Left lung (tissue), 10 donors: ENCODE results near the gene ASB2. TPM values are rescaled to one million over a fixed set of nuclear protein-coding genes. Genes with fewer than 3 reads are reported as not detected.

ENCODE experiments used
- ATAC-seq: fragments of 200-7000 bp; cut with Tn5 transposase; one replicate; pipeline ENCODE4 v1.9.1; 2020; ENCODE audit warnings: moderate library complexity
- DNase-seq, 4 donors: peaks; one replicate each; pipeline ENCODE4 v3.0.0-alpha.2; 2013 to 2020
- H3K27ac ChIP-seq, 2 donors: fragments of 200-600 bp; sonication (generic) in 1 of 2; one replicate each; pipeline versions ENCODE4 v1.5.0 to v1.8.0; 2020 to 2021
- H3K27me3 ChIP-seq, 2 donors: fragments of 200-600 bp; sonication (generic) in 1 of 2; one replicate each; pipeline versions ENCODE4 v1.5.0 to v1.8.0; 2020 to 2021
- H3K36me3 ChIP-seq, 2 donors: fragments of 200-600 bp; sonication (generic) in 1 of 2; one replicate each; pipeline versions ENCODE4 v1.5.0 to v1.8.0; 2020 to 2021
- H3K4me1 ChIP-seq, 2 donors: fragments of 200-600 bp; one replicate each; pipeline ENCODE4 v1.8.0; 2021
- H3K4me3 ChIP-seq, 2 donors: fragments of 200-600 bp; sonication (generic) in 1 of 2; one replicate each; pipeline versions ENCODE4 v1.5.0 to v1.8.0; 2020 to 2021; ENCODE audit warnings: mild to moderate bottlenecking in 1 of 2
- H3K9me3 ChIP-seq, 2 donors: fragments of 200-600 bp; sonication (generic) in 1 of 2; one replicate each; pipeline versions ENCODE4 v1.5.0 to v1.8.0; 2020 to 2021
- intact Hi-C, 2 donors: fragments of 100-400 bp; cut with DNase I; formaldehyde crosslinking; loops; one replicate each; pipeline versions ENCODE4 v1.11.2 to v1.14.2; 2022
- polyA plus RNA-seq, 6 donors: library from polyadenylated mRNA; unstranded; fragments of 120-200 nt; gene quantifications; one replicate each; pipeline ENCODE4 v1.2.1, GENCODE V29; 2013; ENCODE audit not compliant: insufficient read length in 6 of 6
- total RNA-seq, 2 donors: library from RNA; stranded (reverse); fragmentation: NEBNext Ultra II Directional; extraction: Animal tissue kit (Norgen Biotek cat#: 25700); gene quantifications; one replicate each; pipeline ENCODE4 v1.2.1, GENCODE V29; 2021
- TF ChIP-seq, protein P1 (sequence below), 2 donors: fragments of 200-600 bp; sonication (generic) in 1 of 2; IDR thresholded peaks; one replicate each; pipeline versions ENCODE4 v1.5.0 to v1.8.0; 2021; ENCODE audit warnings: antibody characterized with exemption in 2 of 2
- donor health status: DM: no; HTN: yes; CAD: no.
- donor health status: DM: no; HTN: no; CAD: no.

Gene ASB2
- total and polyA plus RNA-seq, 8 donors: 0.81 to 3.2 (median 1.6) TPM

DNA sequence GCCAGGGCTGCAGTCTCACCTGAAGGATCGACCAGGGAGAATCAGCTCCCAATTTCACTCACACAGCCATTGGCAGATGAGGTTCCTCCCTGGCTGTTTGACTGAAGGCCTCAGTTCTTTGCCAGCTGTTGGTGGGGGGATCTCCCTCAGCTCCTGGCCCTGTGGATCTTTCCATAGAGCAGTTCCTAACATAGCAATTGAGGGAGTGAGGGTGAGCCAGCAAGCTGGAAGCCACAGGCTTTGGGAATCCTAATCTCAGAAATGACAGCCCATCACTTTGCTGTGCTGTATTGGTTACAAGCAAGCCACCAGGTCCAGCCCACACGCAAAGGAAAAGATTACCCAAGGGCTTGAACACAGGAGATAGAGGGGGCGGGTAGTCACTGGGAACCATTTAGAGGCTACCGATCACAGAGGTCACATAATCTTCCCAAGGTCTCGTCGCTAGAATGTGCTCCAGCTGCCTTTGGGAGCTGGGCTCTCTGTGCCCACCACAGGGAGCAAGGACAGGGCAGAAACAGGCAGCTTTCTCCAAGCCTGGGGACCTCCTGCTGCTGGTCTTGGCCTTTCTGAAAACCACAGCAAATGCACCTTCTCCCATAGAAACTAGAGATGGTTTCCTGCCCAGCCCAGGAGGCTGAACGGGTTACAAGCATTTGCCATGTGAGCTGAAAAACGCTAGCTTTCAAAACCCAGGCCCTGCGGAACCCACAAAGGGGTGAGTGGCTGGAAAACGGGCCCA, 45.2 kb upstream of the ASB2 start:
- H3K27ac ChIP-seq: no peak overlapping the region
- H3K27me3 ChIP-seq: no peaks in the 10 kb centered on the region
- intact Hi-C loops: no loop called here
- ATAC-seq (no peak), DNase-seq (no peak)
- TF ChIP-seq, protein P1, sequence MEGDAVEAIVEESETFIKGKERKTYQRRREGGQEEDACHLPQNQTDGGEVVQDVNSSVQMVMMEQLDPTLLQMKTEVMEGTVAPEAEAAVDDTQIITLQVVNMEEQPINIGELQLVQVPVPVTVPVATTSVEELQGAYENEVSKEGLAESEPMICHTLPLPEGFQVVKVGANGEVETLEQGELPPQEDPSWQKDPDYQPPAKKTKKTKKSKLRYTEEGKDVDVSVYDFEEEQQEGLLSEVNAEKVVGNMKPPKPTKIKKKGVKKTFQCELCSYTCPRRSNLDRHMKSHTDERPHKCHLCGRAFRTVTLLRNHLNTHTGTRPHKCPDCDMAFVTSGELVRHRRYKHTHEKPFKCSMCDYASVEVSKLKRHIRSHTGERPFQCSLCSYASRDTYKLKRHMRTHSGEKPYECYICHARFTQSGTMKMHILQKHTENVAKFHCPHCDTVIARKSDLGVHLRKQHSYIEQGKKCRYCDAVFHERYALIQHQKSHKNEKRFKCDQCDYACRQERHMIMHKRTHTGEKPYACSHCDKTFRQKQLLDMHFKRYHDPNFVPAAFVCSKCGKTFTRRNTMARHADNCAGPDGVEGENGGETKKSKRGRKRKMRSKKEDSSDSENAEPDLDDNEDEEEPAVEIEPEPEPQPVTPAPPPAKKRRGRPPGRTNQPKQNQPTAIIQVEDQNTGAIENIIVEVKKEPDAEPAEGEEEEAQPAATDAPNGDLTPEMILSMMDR (IDR thresholded peaks at IDR 0.05): no peak
- H3K4me1 ChIP-seq: peaks cover 0 to 7% of the 10 kb centered on the region in 2 donors
- H3K36me3 ChIP-seq: no peaks in the 10 kb centered on the region
- no peaks in the 10 kb centered on the region for H3K9me3 ChIP-seq
- no peak overlapping the region for H3K4me3 ChIP-seq

DNA sequence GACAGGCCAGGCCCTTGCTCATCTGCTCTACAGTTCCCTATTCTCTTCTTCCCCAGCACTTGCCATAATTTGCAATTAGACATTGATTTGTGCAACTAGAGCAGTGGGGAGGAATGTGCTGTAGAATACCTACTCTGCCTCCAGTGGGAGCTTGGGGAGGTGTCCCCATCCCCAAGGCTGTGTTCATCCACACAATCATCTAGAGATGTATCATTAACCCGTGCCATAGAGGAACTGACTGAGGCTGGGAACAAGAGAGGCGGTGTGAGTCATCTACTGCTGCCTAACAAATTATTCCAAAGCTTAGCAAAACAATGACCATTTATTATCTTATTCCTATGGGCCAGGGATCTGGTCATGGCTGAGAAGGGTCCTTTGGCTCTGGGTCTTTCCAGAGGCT, 44.6 kb upstream of the ASB2 start:
- DNase-seq: no peak
- intact Hi-C loops: no loop called here

DNA sequence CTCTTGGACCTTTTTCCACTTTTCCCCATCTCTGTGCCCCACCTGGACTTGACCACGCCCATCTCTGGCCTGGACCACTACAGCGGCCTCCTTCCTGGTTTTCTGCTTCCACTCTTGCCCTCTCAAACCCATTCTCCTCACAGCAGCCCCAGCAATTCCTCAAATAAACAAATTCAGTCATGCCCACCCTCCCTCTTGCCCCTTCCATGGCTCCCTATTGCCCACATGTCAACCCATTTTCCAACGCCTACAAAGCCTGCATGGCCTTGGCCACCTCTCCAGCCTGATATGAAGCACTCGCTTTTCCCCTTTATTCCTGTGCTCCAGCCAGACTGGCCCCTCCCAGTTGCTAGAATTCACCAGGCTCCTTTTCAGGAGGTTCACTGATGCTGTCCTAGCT, 43.9 kb upstream of the ASB2 start:
- TF ChIP-seq, protein P1 (IDR thresholded peaks at IDR 0.05): no peak
- H3K27ac ChIP-seq: no peak overlapping the region
- DNase-seq: no peak
- H3K27me3 ChIP-seq: no peaks in the 10 kb centered on the region
- no peak overlapping the region for H3K4me3 ChIP-seq
- H3K4me1 ChIP-seq: no peaks in the 10 kb centered on the region
- no peak for ATAC-seq
- H3K9me3 ChIP-seq: no peaks in the 10 kb centered on the region
- intact Hi-C loops: no loop called here
- no peaks in the 10 kb centered on the region for H3K36me3 ChIP-seq

More for the DNA sequence above, 44.6 kb upstream of the ASB2 start:
- no peak for ATAC-seq
- no peak overlapping the region for H3K4me3 ChIP-seq
- H3K9me3 ChIP-seq: no peaks in the 10 kb centered on the region
- H3K27me3 ChIP-seq: no peaks in the 10 kb centered on the region
- H3K4me1 ChIP-seq: peaks cover 0 to 6% of the 10 kb centered on the region in 2 donors
- TF ChIP-seq, protein P1 (IDR thresholded peaks at IDR 0.05): no peak
- H3K27ac ChIP-seq: no peak overlapping the region
- H3K36me3 ChIP-seq: no peaks in the 10 kb centered on the region

DNA sequence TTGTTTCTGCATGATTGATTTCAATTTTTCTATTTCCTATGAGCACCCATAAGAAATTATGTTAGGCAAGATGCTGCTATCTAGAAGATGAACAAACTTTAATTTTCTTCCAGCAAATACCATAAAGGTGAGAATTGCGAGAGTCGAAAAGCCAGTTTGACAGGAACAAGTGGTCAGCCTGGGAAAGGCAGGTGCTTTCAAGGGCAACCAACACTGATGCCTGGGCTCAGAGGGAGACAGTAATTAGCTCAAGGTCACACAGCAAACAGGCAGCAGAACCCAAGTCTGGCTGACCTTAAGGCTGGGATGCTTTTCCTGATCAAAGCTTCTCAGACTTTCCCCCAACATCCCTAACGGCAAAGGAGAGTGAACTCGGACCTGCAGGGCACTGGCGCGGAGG, 43.0 kb upstream of the ASB2 start:
- no peak overlapping the region for H3K27ac ChIP-seq
- no peaks in the 10 kb centered on the region for H3K9me3 ChIP-seq
- no peaks in the 10 kb centered on the region for H3K4me1 ChIP-seq
- no peak for ATAC-seq
- TF ChIP-seq, protein P1 (IDR thresholded peaks at IDR 0.05): no peak
- H3K36me3 ChIP-seq: no peaks in the 10 kb centered on the region
- H3K27me3 ChIP-seq: no peaks in the 10 kb centered on the region
- intact Hi-C loops: no loop called here
- no peak overlapping the region for H3K4me3 ChIP-seq
- no peak for DNase-seq

DNA sequence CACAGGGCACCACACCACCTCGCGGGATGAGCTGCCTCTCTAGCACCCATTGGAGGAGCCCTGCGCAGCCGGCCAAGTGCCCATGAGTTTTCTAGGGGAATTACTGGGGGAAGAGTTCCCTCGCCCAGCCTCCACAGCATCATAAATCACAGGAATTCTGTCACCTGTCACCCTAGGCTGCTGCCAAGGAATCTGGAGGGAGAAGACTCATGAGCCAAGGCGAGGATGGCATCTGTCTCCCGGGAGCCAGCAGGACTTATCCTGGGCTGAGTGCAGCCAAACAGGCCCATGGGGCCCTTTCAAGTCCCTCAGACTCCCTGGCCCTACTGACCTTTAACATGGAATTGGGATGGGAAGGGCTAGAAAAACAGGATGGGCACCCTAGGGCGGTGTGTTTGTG, 41.9 kb upstream of the ASB2 start:
- Histone ChIP-seq H3K27me3 (no peaks in the 10 kb centered on the region), H3K4me1 (no peaks in the 10 kb centered on the region), H3K36me3 (no peaks in the 10 kb centered on the region), H3K4me3 (no peak overlapping the region), H3K27ac (no peak overlapping the region), H3K9me3 (no peaks in the 10 kb centered on the region)
- intact Hi-C loops: no loop called here
- DNase-seq (no peak), ATAC-seq (no peak)
- TF ChIP-seq, protein P1 (IDR thresholded peaks at IDR 0.05): no peak
